D341Med (cell line): ENCODE data around the gene ZKSCAN4.

ENCODE experiments used
- DNase-seq: peaks from one replicate; pipeline ENCODE4 v3.0.0; 2012; ENCODE audit warnings: low spot score

Gene ZKSCAN4

DNA sequence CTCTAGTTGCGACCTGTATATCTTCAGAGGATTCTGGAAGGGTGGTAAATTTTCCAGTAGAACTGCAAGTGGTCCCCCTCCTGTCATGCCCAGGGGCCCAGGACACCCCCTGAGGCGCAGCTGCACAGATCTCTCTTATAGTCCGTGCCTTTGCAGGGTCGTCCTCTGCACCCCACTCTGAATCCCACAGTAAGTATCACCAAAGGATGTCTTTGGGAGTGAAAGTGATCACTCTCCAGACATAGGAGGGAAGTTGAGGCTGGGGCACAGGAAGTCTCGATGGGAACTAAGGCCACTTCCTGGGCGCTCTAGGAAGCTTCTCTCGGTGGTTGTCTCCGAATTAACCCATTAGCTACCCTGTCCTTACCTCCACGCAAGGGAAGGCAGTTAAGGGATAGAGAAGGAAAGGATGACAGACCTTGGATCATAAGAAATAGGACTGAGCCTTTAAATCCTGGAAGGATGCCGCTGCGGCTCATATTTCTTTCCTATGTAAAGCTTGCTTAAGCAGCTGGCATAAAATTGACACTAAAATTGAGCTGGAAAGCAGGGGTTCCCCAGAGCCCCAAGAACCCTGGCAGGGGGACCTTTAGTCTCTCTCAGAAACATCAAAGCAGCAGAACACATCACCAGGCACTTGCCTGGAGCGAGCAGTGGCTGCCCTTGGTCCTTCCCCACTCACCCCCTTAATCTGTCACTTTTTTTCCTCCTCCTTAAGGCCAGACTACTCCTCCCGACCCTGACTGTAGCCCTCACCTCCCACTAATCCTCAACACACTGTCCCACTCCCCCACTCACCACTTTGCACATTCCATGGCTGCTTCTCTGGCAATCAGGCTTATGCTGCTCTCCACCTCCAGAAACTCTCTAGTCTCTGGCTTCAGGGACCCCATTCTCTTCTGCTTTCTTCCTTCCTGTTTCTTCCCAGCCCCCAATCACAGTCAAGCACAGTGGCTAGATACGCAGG is at the start of gene ZKSCAN4:
TSS of gene ZKSCAN4 (minus strand) at position 261 of the 967 bp plus-strand sequence. CDS start 289 bp downstream, outside the sequence.
- DNase-seq: peak; percentile 85

DNA sequence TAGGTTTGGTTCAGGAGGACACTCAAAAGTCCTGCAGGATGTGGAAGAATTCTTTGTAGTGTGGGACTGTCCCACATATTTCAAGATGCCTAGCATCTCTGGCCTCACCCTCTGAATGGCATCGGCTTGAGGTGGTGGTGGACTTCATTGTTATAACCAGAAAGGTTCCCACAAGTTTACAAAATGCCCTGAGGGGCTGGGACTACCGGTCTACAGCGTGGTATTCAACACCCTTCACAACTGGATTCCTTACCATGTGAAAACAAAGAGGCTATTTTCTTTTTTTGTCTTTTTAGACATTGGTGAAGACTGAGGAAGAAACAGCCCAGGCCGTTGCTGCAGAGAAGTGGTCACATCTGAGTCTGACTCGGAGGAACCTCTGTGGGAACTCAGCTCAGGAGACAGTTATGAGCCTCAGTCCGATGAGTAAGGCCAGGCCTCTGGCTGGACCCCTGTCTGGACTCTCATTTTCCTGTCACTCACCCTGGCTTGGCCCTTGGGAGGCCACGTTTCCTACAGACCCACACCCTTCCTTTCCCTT is 44.5 kb upstream of the ZKSCAN4 start:
- no peak for DNase-seq

DNA sequence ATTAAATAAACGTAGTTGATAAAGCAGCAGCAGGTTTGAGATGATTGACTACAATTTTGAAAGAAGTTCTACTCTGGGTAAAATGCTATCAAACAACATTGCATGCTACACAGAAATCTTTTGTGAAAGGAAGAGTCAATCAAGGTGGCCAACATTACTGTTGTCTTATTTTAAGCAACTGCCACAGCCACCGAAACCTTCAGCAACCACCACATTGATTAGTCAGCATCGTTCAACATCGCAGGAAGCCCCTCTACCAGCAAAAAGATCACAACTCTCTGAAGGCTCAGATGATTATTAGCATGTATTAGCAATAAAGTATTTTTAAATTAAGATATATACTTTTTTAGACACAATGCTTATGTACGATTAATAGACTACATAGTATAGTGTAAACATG is 43.3 kb upstream of the ZKSCAN4 start:
- DNase-seq: no peak

GRCh38 chr6:28291573-28291972 is 39.5 kb upstream of the ZKSCAN4 start:
- DNase-seq: no peak

- DNase-seq: no peak
These were observed 30.9 kb upstream of the ZKSCAN4 start for GRCh38 chr6:28282926-28283325.

GRCh38 chr6:28281288-28282064 is 29.4 kb upstream of the ZKSCAN4 start, which contains the start of gene PGBD1:
Gene PGBD1 (plus strand): TSS chr6:28281572. CDS start chr6:28283814, 2,242 bp downstream.
- peak; percentile 93 for DNase-seq

GRCh38 chr6:28280595-28281287 is 28.7 kb upstream of the ZKSCAN4 start:
- no peak for DNase-seq

DNA sequence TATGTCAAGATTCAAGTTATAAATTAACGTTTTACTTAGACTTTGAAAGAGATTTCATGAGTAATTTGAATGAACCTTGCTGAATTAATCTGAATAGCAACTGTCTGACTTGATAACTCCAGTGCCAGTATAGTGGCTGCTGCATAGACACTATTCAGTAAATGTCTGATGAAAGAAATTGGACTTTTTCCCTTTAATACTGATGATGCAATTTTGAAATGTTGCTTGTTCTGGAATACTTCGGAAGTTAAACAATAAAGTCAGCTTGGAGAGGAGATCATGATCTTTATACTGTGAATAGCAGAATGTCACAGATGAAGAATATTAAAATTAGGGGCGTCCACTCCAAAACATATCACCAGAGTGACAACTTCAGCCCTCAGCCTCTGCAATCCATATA is 25.7 kb upstream of the ZKSCAN4 start:
- no peak for DNase-seq

- no peak for DNase-seq
These were observed 22.8 kb upstream of the ZKSCAN4 start for GRCh38 chr6:28274888-28275287.

DNA sequence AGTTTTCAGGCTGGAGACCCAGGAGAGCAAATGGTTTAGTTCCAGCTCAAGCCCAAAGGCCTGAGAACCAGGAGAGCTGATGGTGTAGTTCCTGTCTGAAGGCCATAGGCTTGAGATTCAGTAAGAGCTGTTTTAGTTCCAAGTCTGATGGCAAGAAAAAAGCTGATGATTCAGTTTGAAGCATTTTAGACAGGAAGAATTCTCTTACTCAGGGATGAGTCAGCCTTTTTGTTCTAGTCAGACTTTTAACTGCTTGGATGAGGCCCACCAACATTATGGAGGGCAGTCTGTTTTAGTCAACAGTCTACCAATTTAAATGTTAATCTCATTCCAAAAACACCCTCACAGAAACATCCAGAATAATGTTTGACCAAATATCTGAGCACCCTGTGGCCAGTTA is 17.4 kb upstream of the ZKSCAN4 start:
- DNase-seq: no peak

GRCh38 chr6:28267695-28268059 is 15.6 kb upstream of the ZKSCAN4 start:
- DNase-seq: no peak

- DNase-seq: peak; percentile 86
These were observed 15.1 kb upstream of the ZKSCAN4 start, which contains the start of gene ZSCAN26 for GRCh38 chr6:28266962-28267694. Gene ZSCAN26 (plus strand): TSS chr6:28267143. CDS start chr6:28271920, 4,777 bp downstream.

DNA sequence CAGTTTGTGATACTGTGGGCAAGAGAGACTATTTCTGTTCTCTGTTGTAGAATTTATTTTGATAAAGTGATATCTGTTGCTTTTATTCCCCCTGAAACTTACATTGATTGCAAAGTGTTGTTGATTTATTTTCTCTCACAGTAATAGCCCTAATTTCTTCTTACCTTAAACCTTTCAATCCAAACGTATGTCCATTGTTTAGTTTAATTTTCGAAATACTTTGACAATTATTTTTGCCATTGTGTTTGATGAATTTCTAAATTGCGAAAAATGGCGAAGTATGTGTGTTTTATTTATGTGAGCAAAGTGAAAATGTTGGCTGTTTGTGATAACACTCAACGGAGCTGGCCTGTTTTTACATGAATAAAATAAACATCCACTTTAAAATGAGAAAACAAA is 14.5 kb upstream of the ZKSCAN4 start:
- no peak for DNase-seq

GRCh38 chr6:28264834-28265401 is 12.8 kb upstream of the ZKSCAN4 start:
- DNase-seq: no peak

- no peak for DNase-seq
These were observed 11.9 kb upstream of the ZKSCAN4 start for GRCh38 chr6:28263922-28264321.

GRCh38 chr6:28258877-28259777 is 7.1 kb upstream of the ZKSCAN4 start, which contains the start of gene NKAPL:
Gene NKAPL (plus strand): TSS chr6:28259297. CDS start chr6:28259372, 75 bp downstream.
- no peak for DNase-seq

GRCh38 chr6:28257042-28257441 is 5.0 kb upstream of the ZKSCAN4 start:
- no peak for DNase-seq

GRCh38 chr6:28254121-28254519 is 2.1 kb upstream of the ZKSCAN4 start:
- DNase-seq: no peak

DNA sequence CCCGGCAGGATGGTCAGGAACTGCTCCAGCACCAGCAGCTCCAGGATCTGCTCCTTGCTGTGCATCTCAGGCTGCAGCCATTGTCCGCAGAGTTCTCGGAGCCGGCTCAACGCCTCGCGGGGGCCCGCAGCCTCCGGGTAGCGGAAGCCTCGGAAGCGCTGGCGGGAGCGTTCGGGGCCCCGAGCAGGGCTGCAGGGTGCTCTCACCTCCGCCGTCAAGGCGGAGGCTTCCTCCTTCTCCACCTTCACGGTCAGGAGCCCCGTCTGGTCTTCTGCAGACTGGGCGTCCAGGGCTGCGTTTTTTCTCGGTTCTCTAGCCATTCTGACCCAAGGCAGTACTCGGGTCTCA is 434 bp downstream of the ZKSCAN4 start:
- DNase-seq: peak; percentile 58

GRCh38 chr6:28250747-28251146 is 1.3 kb downstream of the ZKSCAN4 start:
- no peak for DNase-seq
